DOHH2 (cell line): Measurements from ENCODE around the gene GABBR1.

Experiments
- EZH2phosphoT487 ChIP-seq: fragments of 200-600 bp; sonication (generic); IDR thresholded peaks from 2 replicates; pipeline ENCODE4 v1.6.1; 2017; ENCODE audit warnings: borderline replicate concordance, mild to moderate bottlenecking, antibody characterized with exemption, low read length, moderate library complexity, mixed read lengths
- TF ChIP-seq, protein P1 (sequence below): fragments of 200-600 bp; sonication (generic); IDR thresholded peaks from one replicate; pipeline ENCODE4 v1.5.1; 2014; ENCODE audit warnings: antibody characterized with exemption, mild to moderate bottlenecking, low read depth, low read length; ENCODE audit not compliant: poor library complexity, severe bottlenecking

GRCh38 chr6:29624520-29624961 is 8.4 kb downstream of the GABBR1 start:
- TF ChIP-seq, protein P1, sequence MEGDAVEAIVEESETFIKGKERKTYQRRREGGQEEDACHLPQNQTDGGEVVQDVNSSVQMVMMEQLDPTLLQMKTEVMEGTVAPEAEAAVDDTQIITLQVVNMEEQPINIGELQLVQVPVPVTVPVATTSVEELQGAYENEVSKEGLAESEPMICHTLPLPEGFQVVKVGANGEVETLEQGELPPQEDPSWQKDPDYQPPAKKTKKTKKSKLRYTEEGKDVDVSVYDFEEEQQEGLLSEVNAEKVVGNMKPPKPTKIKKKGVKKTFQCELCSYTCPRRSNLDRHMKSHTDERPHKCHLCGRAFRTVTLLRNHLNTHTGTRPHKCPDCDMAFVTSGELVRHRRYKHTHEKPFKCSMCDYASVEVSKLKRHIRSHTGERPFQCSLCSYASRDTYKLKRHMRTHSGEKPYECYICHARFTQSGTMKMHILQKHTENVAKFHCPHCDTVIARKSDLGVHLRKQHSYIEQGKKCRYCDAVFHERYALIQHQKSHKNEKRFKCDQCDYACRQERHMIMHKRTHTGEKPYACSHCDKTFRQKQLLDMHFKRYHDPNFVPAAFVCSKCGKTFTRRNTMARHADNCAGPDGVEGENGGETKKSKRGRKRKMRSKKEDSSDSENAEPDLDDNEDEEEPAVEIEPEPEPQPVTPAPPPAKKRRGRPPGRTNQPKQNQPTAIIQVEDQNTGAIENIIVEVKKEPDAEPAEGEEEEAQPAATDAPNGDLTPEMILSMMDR, result no peak
- TF ChIP-seq EZH2phosphoT487, result no peak
